Neural progenitor cell (in vitro differentiated cells): ENCODE data around the gene DVL2. TPM values are rescaled to one million over a fixed set of nuclear protein-coding genes. Genes with fewer than 3 reads are reported as not detected.

Experiments used
- DNase-seq: peaks from one replicate; pipeline ENCODE4 v3.0.0-alpha.2; 2016; ENCODE audit warnings: low spot score
- H2AFZ ChIP-seq: fragments of 200-600 bp; sonication (generic); replicated peaks from 2 replicates; pipeline ENCODE4 v1.6.1; 2016; ENCODE audit warnings: antibody characterized with exemption
- H3F3A ChIP-seq: fragments of 200-600 bp; sonication (generic); 2 replicates; pipeline ENCODE4 v1.6.1; 2016; ENCODE audit warnings: antibody characterized with exemption, low read depth
- H3K27ac ChIP-seq: fragments of 200-600 bp; sonication (generic); 2 replicates; pipeline ENCODE4 v1.5.1; 2016; ENCODE audit warnings: mild to moderate bottlenecking
- H3K27me3 ChIP-seq: fragments of 200-600 bp; sonication (generic); 2 replicates; pipeline ENCODE4 v1.6.1; 2016; ENCODE audit warnings: mild to moderate bottlenecking, moderate library complexity
- H3K36me3 ChIP-seq: fragments of 200-600 bp; sonication (generic); 2 replicates; pipeline ENCODE4 v1.5.1; 2016
- H3K4me1 ChIP-seq: fragments of 200-600 bp; sonication (generic); 2 replicates; pipeline ENCODE4 v1.6.1; 2016; ENCODE audit warnings: mixed run types
- H3K4me2 ChIP-seq: fragments of 200-600 bp; sonication (generic); 2 replicates; pipeline ENCODE4 v1.6.1; 2016
- H3K4me3 ChIP-seq: fragments of 200-600 bp; sonication (generic); 2 replicates; pipeline ENCODE4 v1.5.1; 2016
- H3K79me2 ChIP-seq: fragments of 200-600 bp; sonication (generic); 2 replicates; pipeline ENCODE4 v1.6.1; 2016; ENCODE audit warnings: low read depth
- H3K9ac ChIP-seq: fragments of 200-600 bp; sonication (generic); 2 replicates; pipeline ENCODE4 v1.6.1; 2016
- H3K9me3 ChIP-seq: fragments of 200-600 bp; sonication (generic); 2 replicates; pipeline ENCODE4 v1.5.1; 2016; ENCODE audit warnings: low read depth
- H4K20me1 ChIP-seq: fragments of 200-600 bp; sonication (generic); 2 replicates; pipeline ENCODE4 v1.6.1; 2016; ENCODE audit warnings: low read depth
- H3K27ac Mint-ChIP-seq: 3 replicates; pipeline ENCODE4 v1.8.0; 2021; ENCODE audit warnings: mixed read lengths
- H3K27me3 Mint-ChIP-seq: 2 replicates; pipeline ENCODE4 v1.8.0; 2022; ENCODE audit warnings: low read depth, mild to moderate bottlenecking, inconsistent platforms, moderate library complexity, mixed read lengths; ENCODE audit not compliant: insufficient read depth
- H3K36me3 Mint-ChIP-seq: 3 replicates; pipeline ENCODE4 v1.8.0; 2021; ENCODE audit warnings: mixed read lengths
- H3K4me1 Mint-ChIP-seq: 3 replicates; pipeline ENCODE4 v1.8.0; 2021; ENCODE audit warnings: mixed read lengths
- H3K4me3 Mint-ChIP-seq: 3 replicates; pipeline ENCODE4 v1.8.0; 2021; ENCODE audit warnings: mild to moderate bottlenecking, moderate library complexity, mixed read lengths
- H3K9me3 Mint-ChIP-seq: 3 replicates; pipeline ENCODE4 v1.8.0; 2020; ENCODE audit warnings: mixed read lengths
- CTCF ChIP-seq: fragments of 200-600 bp; sonication (generic); IDR thresholded peaks from 2 replicates; pipeline ENCODE4 v1.5.1; 2017; ENCODE audit warnings: antibody characterized with exemption, mild to moderate bottlenecking
- EZH2 ChIP-seq: fragments of 200-600 bp; sonication (generic); IDR thresholded peaks from 2 replicates; pipeline ENCODE4 v1.6.1; 2017; ENCODE audit warnings: antibody characterized with exemption, mild to moderate bottlenecking, moderate library complexity
- EZH2phosphoT487 ChIP-seq: fragments of 200-600 bp; sonication (generic); IDR thresholded peaks from 2 replicates; pipeline ENCODE4 v1.6.1; 2017; ENCODE audit warnings: antibody characterized with exemption
- total RNA-seq: library from RNA; depleted of rRNA; stranded (reverse); fragments of >200 nt; gene quantifications from 2 replicates; pipeline ENCODE4 v1.2.3, GENCODE V29; 2015; ENCODE audit warnings: low replicate concordance

The DVL2 gene
- total RNA-seq, 1 donor from 2014 or later = 43.9 TPM

- H3K27me3 ChIP-seq = no peaks in the 10 kb centered on the region
- Mint-ChIP-seq H3K27ac (peak overlapping the region; percentile 97), H3K4me3 (peak overlapping the region; percentile 83), H3K4me1 (peaks cover 73% of the 10 kb centered on the region), H3K36me3 (peaks cover 7% of the 10 kb centered on the region), H3K9me3 (no peaks in the 10 kb centered on the region), H3K27me3 (peaks cover 18% of the 10 kb centered on the region)
- H3K4me3 ChIP-seq = peak overlapping the region; percentile 59
- peak overlapping the region; percentile 85 for H3K4me2 ChIP-seq
- H4K20me1 ChIP-seq = peaks cover 7% of the 10 kb centered on the region
- no peak overlapping the region for H3K9ac ChIP-seq
- TF ChIP-seq CTCF (peak; percentile 70), EZH2 (no peak), EZH2phosphoT487 (no peak)
- H3K79me2 ChIP-seq = peaks cover 62% of the 10 kb centered on the region
- peak; percentile 100 for DNase-seq
- no peak overlapping the region for H2AFZ ChIP-seq
- peak overlapping the region; percentile 80 for H3K27ac ChIP-seq
- H3F3A ChIP-seq = peaks cover 77% of the 10 kb centered on the region
- H3K9me3 ChIP-seq = no peaks in the 10 kb centered on the region
- H3K4me1 ChIP-seq = peaks cover 55% of the 10 kb centered on the region
- no peaks in the 10 kb centered on the region for H3K36me3 ChIP-seq
Observed at GRCh38 chr17:7214300-7215135, 19.8 kb downstream of the DVL2 start.

- Histone ChIP-seq H3K4me1 (peaks cover 54% of the 10 kb centered on the region), H4K20me1 (peaks cover 12% of the 10 kb centered on the region), H3K27me3 (no peaks in the 10 kb centered on the region), H3K9ac (no peak overlapping the region), H3K4me3 (peak overlapping the region; percentile 59), H3K27ac (no peak overlapping the region), H3K9me3 (no peaks in the 10 kb centered on the region), H2AFZ (no peak overlapping the region), H3K79me2 (peaks cover 69% of the 10 kb centered on the region), H3K4me2 (peak overlapping the region; percentile 78), H3K36me3 (no peaks in the 10 kb centered on the region), H3F3A (peaks cover 77% of the 10 kb centered on the region)
- Mint-ChIP-seq H3K4me3 (peak overlapping the region; percentile 83), H3K4me1 (peaks cover 73% of the 10 kb centered on the region), H3K9me3 (no peaks in the 10 kb centered on the region), H3K27ac (peak overlapping the region; percentile 97), H3K27me3 (peaks cover 17% of the 10 kb centered on the region), H3K36me3 (peaks cover 7% of the 10 kb centered on the region)
- TF ChIP-seq EZH2 (no peak), CTCF (peak; percentile 94), EZH2phosphoT487 (no peak)
- DNase-seq = peak; percentile 100
Observed at GRCh38 chr17:7213895-7214299, 20.4 kb downstream of the DVL2 start.

- H3K27me3 ChIP-seq = no peaks in the 10 kb centered on the region
- peak overlapping the region; percentile 15 for H3K9ac ChIP-seq
- peaks cover 78% of the 10 kb centered on the region for H3K79me2 ChIP-seq
- peak overlapping the region; percentile 78 for H3K4me3 Mint-ChIP-seq
- no peaks in the 10 kb centered on the region for H3K36me3 ChIP-seq
- peak overlapping the region; percentile 33 for H3K4me3 ChIP-seq
- H3K27me3 Mint-ChIP-seq = peaks cover 12% of the 10 kb centered on the region
- no peaks in the 10 kb centered on the region for H3K9me3 Mint-ChIP-seq
- H3K4me1 ChIP-seq = peaks cover 62% of the 10 kb centered on the region
- peaks cover 75% of the 10 kb centered on the region for H3K4me1 Mint-ChIP-seq
- H3F3A ChIP-seq = peaks cover 66% of the 10 kb centered on the region
- TF ChIP-seq EZH2 (no peak), CTCF (no peak), EZH2phosphoT487 (no peak)
- H3K4me2 ChIP-seq = peak overlapping the region; percentile 77
- H3K9me3 ChIP-seq = no peaks in the 10 kb centered on the region
- H3K27ac Mint-ChIP-seq = peak overlapping the region; percentile 80
- H3K36me3 Mint-ChIP-seq = peaks cover 7% of the 10 kb centered on the region
- H4K20me1 ChIP-seq = peaks cover 20% of the 10 kb centered on the region
- H3K27ac ChIP-seq = no peak overlapping the region
- peak; percentile 52 for DNase-seq
- H2AFZ ChIP-seq = no peak overlapping the region
Observed at GRCh38 chr17:7211491-7212273, 22.6 kb downstream of the DVL2 start.
